Bronchial epithelial cell (primary cell): Measurements from ENCODE around the gene MLLT1. TPM values are rescaled to one million over a fixed set of nuclear protein-coding genes. Genes with fewer than 3 reads are reported as not detected.

ENCODE experiments used
- DNase-seq: peaks from one replicate; pipeline ENCODE4 v3.0.0-alpha.2; 2010; ENCODE audit warnings: low read depth
- FAIRE-seq: peaks from 2 replicates; lab custom pipeline; 2011; peaks lifted over from hg19 to GRCh38; lab: Jason Lieb, UNC
- H3K27me3 ChIP-seq: 2 replicates; pipeline ENCODE4 v1.5.1; 2011; ENCODE audit warnings: low read length; ENCODE audit not compliant: control insufficient read depth, insufficient read depth
- H3K36me3 ChIP-seq: 2 replicates; pipeline ENCODE4 v1.5.1; 2011; ENCODE audit warnings: low read length; ENCODE audit not compliant: control insufficient read depth, insufficient read depth
- H3K4me3 ChIP-seq: 2 replicates; pipeline ENCODE4 v1.5.1; 2011; ENCODE audit warnings: mild to moderate bottlenecking, low read depth, low read length, control low read depth
- CTCF ChIP-seq: IDR thresholded peaks from 2 replicates; pipeline ENCODE4 v1.5.1; 2011; ENCODE audit warnings: mild to moderate bottlenecking, moderate library complexity, low read length, control low read depth, inconsistent platforms; ENCODE audit not compliant: insufficient read depth, severe bottlenecking
- total RNA-seq: library from RNA; depleted of rRNA; stranded (reverse); fragments of >200 nt; gene quantifications from 2 replicates; pipeline ENCODE4 v1.2.1, GENCODE V29; 2014

MLLT1 gene
- total RNA-seq, 1 donor from 2014 or later, result 2.6 TPM

- Histone ChIP-seq H3K27me3 (no peaks in the 10 kb centered on the region), H3K36me3 (no peaks in the 10 kb centered on the region), H3K4me3 (no peak overlapping the region)
- no peak for FAIRE-seq
- TF ChIP-seq CTCF, result no peak
- DNase-seq, result no peak
These were observed 93.6 kb downstream of the MLLT1 start for GRCh38 chr19:6185835-6186834.

DNA sequence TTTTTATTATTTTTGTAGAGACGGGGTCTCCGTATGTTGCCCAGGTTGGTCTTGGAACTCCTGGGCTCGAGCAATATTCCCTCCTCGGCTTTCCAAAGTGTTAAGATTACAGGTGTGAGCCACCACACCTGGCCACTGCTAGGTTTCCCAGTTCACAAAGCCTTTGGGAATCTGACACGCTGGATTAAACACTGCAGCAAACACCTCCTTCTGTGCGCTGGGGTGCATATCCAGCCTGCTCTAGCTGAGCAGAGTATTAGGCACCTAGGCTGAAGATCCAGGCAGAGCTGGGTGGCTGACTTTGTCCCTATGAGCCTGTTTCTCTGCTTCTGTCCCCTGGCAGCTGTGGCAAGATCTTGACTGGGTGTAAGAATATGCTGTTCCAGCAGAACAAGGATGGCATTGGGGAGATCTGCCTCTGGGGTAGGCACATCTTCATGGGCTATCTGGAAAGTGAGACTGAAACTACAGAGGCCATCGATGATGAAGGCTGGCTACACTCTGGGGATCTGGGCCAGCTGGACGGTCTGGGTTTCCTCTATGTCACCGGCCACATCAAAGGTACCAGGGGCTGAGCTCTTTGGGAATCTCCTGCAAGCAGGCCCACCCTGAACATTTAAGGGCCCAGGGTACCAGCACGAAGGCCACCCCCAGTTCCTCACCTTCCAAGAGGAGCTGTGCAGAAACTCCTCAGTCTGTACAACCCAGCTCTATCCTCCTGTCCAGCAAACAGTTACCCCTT lies 94.5 kb downstream of the MLLT1 start:
- H3K36me3 ChIP-seq, result no peaks in the 10 kb centered on the region
- no peak for TF ChIP-seq CTCF
- FAIRE-seq (peak; percentile 7), DNase-seq (no peak)
- H3K4me3 ChIP-seq, result no peak overlapping the region
- H3K27me3 ChIP-seq, result no peaks in the 10 kb centered on the region

DNA sequence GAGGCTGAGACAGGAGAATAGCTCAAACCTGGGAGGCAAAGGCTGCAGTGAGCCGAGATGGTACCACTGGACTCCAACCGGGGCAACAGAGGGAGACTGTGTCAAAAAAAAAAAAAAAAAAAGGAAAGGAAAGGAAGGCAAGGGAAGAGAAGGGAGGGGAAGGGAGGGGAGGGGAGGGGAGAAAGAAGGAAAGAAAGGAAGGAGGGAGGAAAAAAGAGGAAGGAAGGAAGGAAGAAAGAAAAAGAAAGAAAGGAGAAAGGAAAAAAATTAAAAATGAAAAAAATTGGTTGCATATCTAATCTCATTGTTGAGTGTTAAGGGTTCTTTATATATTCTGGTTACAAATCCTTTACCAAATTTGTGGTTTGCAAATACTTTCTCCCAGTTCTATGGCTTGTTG lies 98.7 kb downstream of the MLLT1 start:
- no peak for TF ChIP-seq CTCF
- Histone ChIP-seq H3K27me3 (peaks cover 2% of the 10 kb centered on the region), H3K36me3 (no peaks in the 10 kb centered on the region), H3K4me3 (no peak overlapping the region)
- no peak for DNase-seq
- FAIRE-seq, result no peak

- H3K36me3 ChIP-seq, result no peaks in the 10 kb centered on the region
- TF ChIP-seq CTCF, result no peak
- H3K4me3 ChIP-seq, result no peak overlapping the region
- no peak for DNase-seq
- FAIRE-seq, result peak; percentile 94
- no peaks in the 10 kb centered on the region for H3K27me3 ChIP-seq
These were observed 106.6 kb downstream of the MLLT1 start for GRCh38 chr19:6173190-6173589.

DNA sequence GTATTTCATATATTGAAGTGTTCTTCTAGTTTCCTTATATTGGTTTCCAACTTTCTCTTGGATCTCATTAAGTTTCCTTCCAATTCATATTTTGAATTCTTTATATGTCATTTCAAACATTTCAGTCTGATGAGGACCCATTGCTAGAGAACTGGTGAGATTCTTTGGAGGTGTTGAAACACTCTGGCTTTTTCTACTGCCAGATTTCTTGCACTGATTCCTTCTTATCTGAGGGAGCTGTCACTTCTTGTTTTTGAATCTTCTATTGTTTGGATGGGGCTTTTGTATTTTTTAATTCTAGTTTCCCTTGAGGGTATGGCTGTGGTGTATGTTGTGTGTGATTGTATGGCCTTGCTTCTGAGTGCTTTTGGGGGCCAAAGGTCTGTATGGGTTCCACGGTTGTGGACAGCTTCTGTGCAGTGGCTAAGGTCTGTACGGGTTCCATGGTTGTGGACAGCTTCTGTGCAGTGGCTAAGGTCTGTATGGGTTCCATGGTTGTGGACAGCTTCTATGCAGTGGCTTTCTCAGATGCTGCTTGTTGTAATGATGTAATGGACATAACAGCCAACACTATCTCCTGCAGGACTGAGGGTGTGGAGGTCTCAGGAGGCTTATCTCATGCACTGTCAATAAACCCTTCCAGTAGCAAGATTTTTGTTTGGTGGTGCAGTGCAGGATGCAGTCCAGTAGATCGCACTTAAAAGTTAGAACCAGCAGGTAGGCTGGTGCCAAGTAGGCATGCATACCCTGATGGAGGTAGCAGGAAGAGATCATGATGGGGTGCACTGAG lies 107.5 kb downstream of the MLLT1 start:
- no peak overlapping the region for H3K4me3 ChIP-seq
- H3K36me3 ChIP-seq, result no peaks in the 10 kb centered on the region
- H3K27me3 ChIP-seq, result no peaks in the 10 kb centered on the region
- no peak for TF ChIP-seq CTCF
- DNase-seq, result no peak
- peak; percentile 40 for FAIRE-seq
